Panc1 (cell line): ENCODE results near the gene EME2. TPM values are rescaled to one million over a fixed set of nuclear protein-coding genes. Genes with fewer than 3 reads are reported as not detected.

Experiments used
- ATAC-seq: fragments of 200-7000 bp; cut with Tn5 transposase; 2 replicates; pipeline ENCODE4 v1.9.1; 2020; ENCODE audit warnings: mild to moderate bottlenecking, moderate library complexity
- BruUV-seq: library from RNA; stranded (reverse); fragments of 400-500 nt; replicated peaks from 2 replicates; lab custom pipeline; 2021; lab: Mats Ljungman, UMichigan
- CTCF ChIA-PET: fragments of 300-600 bp; sonication (Branson Sonifier 250); formaldehyde crosslinking; loops from one replicate; lab custom pipeline; 2022; ENCODE audit warnings: antibody characterized with exemption; lab: Charles Lee
- POLR2A ChIA-PET: fragments of 300-600 bp; sonication (Branson Sonifier 250); formaldehyde crosslinking; loops from one replicate; lab custom pipeline; 2022; ENCODE audit warnings: antibody characterized with exemption; lab: Charles Lee
- DNase-seq: peaks from one replicate; pipeline ENCODE4 v3.0.0-alpha.2; 2010; ENCODE audit warnings: low read depth, low spot score
- H3K27ac ChIP-seq: 2 replicates; pipeline ENCODE4 v1.5.1; 2011; ENCODE audit warnings: mild to moderate bottlenecking, low read length, inconsistent platforms
- H3K27me3 ChIP-seq: fragments of 200-500 bp; sonication (Bioruptor generic); 2 replicates; pipeline ENCODE4 v1.6.0; 2014; ENCODE audit warnings: low read length, inconsistent platforms; ENCODE audit not compliant: control insufficient read depth, insufficient read depth
- H3K36me3 ChIP-seq: fragments of 200-500 bp; sonication (Bioruptor generic); 2 replicates; pipeline ENCODE4 v1.5.1; 2014; ENCODE audit warnings: inconsistent platforms, mild to moderate bottlenecking, low read length, moderate library complexity; ENCODE audit not compliant: control insufficient read depth, insufficient read depth
- H3K4me1 ChIP-seq: 2 replicates; pipeline ENCODE4 v1.5.1; 2011; ENCODE audit warnings: inconsistent platforms, mild to moderate bottlenecking, low read length, moderate library complexity; ENCODE audit not compliant: control insufficient read depth, insufficient read depth
- H3K4me3 ChIP-seq, 2 experiments: 2 replicates each; pipeline ENCODE4 v1.5.1; 2011 to 2012; ENCODE audit warnings: low read depth in 2 of 2, low read length in 2 of 2, mild to moderate bottlenecking in 2 of 2, inconsistent platforms in 1 of 2, moderate library complexity in 1 of 2
- H3K9me3 ChIP-seq: fragments of 200-500 bp; sonication (Bioruptor generic); 2 replicates; pipeline ENCODE4 v1.5.1; 2014; ENCODE audit warnings: low read depth, mild to moderate bottlenecking, inconsistent platforms, low read length, moderate library complexity; ENCODE audit not compliant: control insufficient read depth, insufficient read depth
- POLR2AphosphoS5 ChIP-seq: IDR thresholded peaks from 2 replicates; pipeline ENCODE4 v1.6.1; 2012; ENCODE audit warnings: mild to moderate bottlenecking, low read depth, low read length, moderate library complexity
- SIN3A ChIP-seq: IDR thresholded peaks from 2 replicates; pipeline ENCODE4 v1.6.1; 2012; ENCODE audit warnings: low read depth, mild to moderate bottlenecking, low read length, moderate library complexity, borderline replicate concordance; ENCODE audit not compliant: insufficient read depth
- TCF7L2 ChIP-seq: IDR thresholded peaks from 2 replicates; pipeline ENCODE4 v1.6.1; 2011; ENCODE audit warnings: mild to moderate bottlenecking, low read depth, low read length, inconsistent platforms
- in situ Hi-C: cut with HindIII; loops from 2 replicates; pipeline ENCODE4 v1.10.0; 2016; ENCODE audit warnings: low sequenced_read_pairs, low pct_unique_long_range_greater_than_20kb
- intact Hi-C: fragments of 100-400 bp; cut with micrococcal nuclease; formaldehyde crosslinking; loops from one replicate; pipeline ENCODE4 v1.10.0; 2022; ENCODE audit not compliant: unreplicated experiment
- microRNA-seq: library from miRNA; unstranded; fragments of <30 nt; microRNA quantifications from one replicate; pipeline ENCODE4 v1.1.0, GENCODE V29; 2020; ENCODE audit not compliant: unreplicated experiment
- total RNA-seq: library from RNA; stranded (reverse); gene quantifications from one replicate; pipeline ENCODE4 v1.2.1, GENCODE V29; 2021; ENCODE audit not compliant: unreplicated experiment
- TF ChIP-seq, protein P1 (sequence below), 2 experiments: IDR thresholded peaks; 2 replicates each; pipeline ENCODE4 v1.6.1; 2011 to 2012; ENCODE audit warnings: low read depth in 2 of 2, control low read depth in 1 of 2, low read length in 1 of 2, mild to moderate bottlenecking in 1 of 2, moderate library complexity in 1 of 2; ENCODE audit not compliant: insufficient read depth in 1 of 2
- TF ChIP-seq, protein P2 (sequence below): fragments of 450-650 bp; IDR thresholded peaks from 2 replicates; pipeline ENCODE4 v1.5.1; 2017; ENCODE audit warnings: mild to moderate bottlenecking

Gene EME2
- total RNA-seq, 1 experiment from 2014 or later, result 53.4 TPM

DNA sequence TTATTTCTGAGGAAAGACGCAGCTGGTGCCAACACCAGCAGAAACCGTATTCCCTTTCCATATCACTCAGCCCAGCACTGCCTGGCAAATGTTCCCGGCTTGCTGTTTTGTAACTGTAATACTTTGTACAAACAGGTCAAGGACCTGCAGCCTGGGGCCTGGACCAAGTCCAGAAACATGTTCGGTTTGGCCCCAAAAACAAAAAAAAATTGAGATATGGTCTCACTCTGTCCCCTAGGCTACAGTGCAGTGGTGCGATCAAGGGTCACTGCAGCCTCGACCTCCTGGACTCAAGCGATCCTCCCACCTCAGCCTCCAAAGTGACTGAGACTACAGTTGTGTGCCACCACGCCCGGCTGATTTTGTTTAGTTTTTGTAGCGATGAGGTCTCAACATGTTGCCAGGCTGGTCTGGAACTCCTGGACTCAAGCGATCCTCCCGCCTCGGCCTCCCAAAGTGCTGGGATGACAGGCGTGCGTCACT lies 52.8 kb downstream of the EME2 start:
- Histone ChIP-seq H3K36me3 (peaks cover 8% of the 10 kb centered on the region; the same call in 1 of the 2 replicates), H3K4me1 (peaks cover 17% of the 10 kb centered on the region), H3K9me3 (no peaks in the 10 kb centered on the region), H3K27me3 (no peaks in the 10 kb centered on the region), H3K27ac (0 out of 2 replicates have a peak overlapping the region, but pooled peaks have one; percentile 29), H3K4me3 (peak overlapping the region; percentile 61 to 99)
- ChIA-PET POLR2A (no interaction called here), CTCF (no interaction called here)
- TF ChIP-seq POLR2AphosphoS5, result no peak
- TF ChIP-seq, protein P1, sequence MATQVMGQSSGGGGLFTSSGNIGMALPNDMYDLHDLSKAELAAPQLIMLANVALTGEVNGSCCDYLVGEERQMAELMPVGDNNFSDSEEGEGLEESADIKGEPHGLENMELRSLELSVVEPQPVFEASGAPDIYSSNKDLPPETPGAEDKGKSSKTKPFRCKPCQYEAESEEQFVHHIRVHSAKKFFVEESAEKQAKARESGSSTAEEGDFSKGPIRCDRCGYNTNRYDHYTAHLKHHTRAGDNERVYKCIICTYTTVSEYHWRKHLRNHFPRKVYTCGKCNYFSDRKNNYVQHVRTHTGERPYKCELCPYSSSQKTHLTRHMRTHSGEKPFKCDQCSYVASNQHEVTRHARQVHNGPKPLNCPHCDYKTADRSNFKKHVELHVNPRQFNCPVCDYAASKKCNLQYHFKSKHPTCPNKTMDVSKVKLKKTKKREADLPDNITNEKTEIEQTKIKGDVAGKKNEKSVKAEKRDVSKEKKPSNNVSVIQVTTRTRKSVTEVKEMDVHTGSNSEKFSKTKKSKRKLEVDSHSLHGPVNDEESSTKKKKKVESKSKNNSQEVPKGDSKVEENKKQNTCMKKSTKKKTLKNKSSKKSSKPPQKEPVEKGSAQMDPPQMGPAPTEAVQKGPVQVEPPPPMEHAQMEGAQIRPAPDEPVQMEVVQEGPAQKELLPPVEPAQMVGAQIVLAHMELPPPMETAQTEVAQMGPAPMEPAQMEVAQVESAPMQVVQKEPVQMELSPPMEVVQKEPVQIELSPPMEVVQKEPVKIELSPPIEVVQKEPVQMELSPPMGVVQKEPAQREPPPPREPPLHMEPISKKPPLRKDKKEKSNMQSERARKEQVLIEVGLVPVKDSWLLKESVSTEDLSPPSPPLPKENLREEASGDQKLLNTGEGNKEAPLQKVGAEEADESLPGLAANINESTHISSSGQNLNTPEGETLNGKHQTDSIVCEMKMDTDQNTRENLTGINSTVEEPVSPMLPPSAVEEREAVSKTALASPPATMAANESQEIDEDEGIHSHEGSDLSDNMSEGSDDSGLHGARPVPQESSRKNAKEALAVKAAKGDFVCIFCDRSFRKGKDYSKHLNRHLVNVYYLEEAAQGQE (IDR thresholded peaks at IDR 0.05; ENCODE audit: insufficient read depth in 1 of 2, low read depth in 2 of 2, low read length in 1 of 2), result no peak
- TF ChIP-seq, protein P2, sequence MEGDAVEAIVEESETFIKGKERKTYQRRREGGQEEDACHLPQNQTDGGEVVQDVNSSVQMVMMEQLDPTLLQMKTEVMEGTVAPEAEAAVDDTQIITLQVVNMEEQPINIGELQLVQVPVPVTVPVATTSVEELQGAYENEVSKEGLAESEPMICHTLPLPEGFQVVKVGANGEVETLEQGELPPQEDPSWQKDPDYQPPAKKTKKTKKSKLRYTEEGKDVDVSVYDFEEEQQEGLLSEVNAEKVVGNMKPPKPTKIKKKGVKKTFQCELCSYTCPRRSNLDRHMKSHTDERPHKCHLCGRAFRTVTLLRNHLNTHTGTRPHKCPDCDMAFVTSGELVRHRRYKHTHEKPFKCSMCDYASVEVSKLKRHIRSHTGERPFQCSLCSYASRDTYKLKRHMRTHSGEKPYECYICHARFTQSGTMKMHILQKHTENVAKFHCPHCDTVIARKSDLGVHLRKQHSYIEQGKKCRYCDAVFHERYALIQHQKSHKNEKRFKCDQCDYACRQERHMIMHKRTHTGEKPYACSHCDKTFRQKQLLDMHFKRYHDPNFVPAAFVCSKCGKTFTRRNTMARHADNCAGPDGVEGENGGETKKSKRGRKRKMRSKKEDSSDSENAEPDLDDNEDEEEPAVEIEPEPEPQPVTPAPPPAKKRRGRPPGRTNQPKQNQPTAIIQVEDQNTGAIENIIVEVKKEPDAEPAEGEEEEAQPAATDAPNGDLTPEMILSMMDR, result no peak
- no peak for TF ChIP-seq TCF7L2
- TF ChIP-seq SIN3A, result no peak
- DNase-seq (no peak), ATAC-seq (no peak)
- BruUV-seq, result TSS peak; percentile 78
- intact Hi-C loops, result no loop called here
- in situ Hi-C loops, result no loop called here

Small RNA genes lying within 50 kb of the gene (microRNA-seq; reads per million reads assigned to microRNA genes)
- gene MIR3177, result 3.8 reads per million, percentile 8 among the genes with 10 or more reads in this experiment

Other genes starting within 250 kb of the EME2 start
- 0.13 TPM for gene TMEM204, start 239.1 kb upstream of the EME2 start, total RNA-seq
- gene IFT140, start 160.7 kb upstream of the EME2 start, total RNA-seq, result 25.5 TPM
- 28.8 TPM for gene CRAMP1, start 160.4 kb upstream of the EME2 start, total RNA-seq
- 200 TPM for gene JPT2, start 94.5 kb upstream of the EME2 start, total RNA-seq
- gene MAPK8IP3, start 66.6 kb upstream of the EME2 start, total RNA-seq, result 108 TPM
- 117 TPM for gene NME3, start 1.3 kb upstream of the EME2 start, total RNA-seq
- gene MRPS34, start 324 bp downstream of the EME2 start, total RNA-seq, result 187 TPM
- gene SPSB3, start 9.8 kb downstream of the EME2 start, total RNA-seq, result 23.0 TPM
- 85.8 TPM for gene NUBP2, start 10.2 kb downstream of the EME2 start, total RNA-seq
- gene IGFALS, start 20.9 kb downstream of the EME2 start, total RNA-seq, result 0.10 TPM
- 58.9 TPM for gene HAGH, start 54.0 kb downstream of the EME2 start, total RNA-seq
- 34.6 TPM for gene FAHD1, start 54.4 kb downstream of the EME2 start, total RNA-seq
- gene MEIOB, start 99.4 kb downstream of the EME2 start, total RNA-seq, result not detected
- 3.3 TPM for gene HS3ST6, start 145.6 kb downstream of the EME2 start, total RNA-seq
- gene MSRB1, start 170.4 kb downstream of the EME2 start, total RNA-seq, result 25.3 TPM
- gene RPL3L, start 181.9 kb downstream of the EME2 start, total RNA-seq, result 0.26 TPM
- gene NDUFB10, start 186.7 kb downstream of the EME2 start, total RNA-seq, result 287 TPM
- gene RPS2, start 192.0 kb downstream of the EME2 start, total RNA-seq, result 2,794 TPM
- not detected for gene RNF151, start 194.0 kb downstream of the EME2 start, total RNA-seq
- gene TBL3, start 199.2 kb downstream of the EME2 start, total RNA-seq, result 42.4 TPM
- gene NOXO1, start 208.7 kb downstream of the EME2 start, total RNA-seq, result 4.0 TPM
- 49.2 TPM for gene GFER, start 211.4 kb downstream of the EME2 start, total RNA-seq
- 15.2 TPM for gene SYNGR3, start 217.2 kb downstream of the EME2 start, total RNA-seq
- 85.7 TPM for gene ZNF598, start 237.0 kb downstream of the EME2 start, total RNA-seq
- gene NPW, start 247.0 kb downstream of the EME2 start, total RNA-seq, result 15.3 TPM